NB4 (cell line): ENCODE measurements around the gene ZNF749.

Experiments
- DNase-seq: peaks from one replicate; pipeline ENCODE4 v3.0.0; 2010; ENCODE audit warnings: low read depth
- H3K4me3 ChIP-seq: one replicate; pipeline ENCODE4 v1.5.1; 2011; ENCODE audit warnings: mild to moderate bottlenecking, low read depth, low read length, moderate library complexity
- MYC ChIP-seq: IDR thresholded peaks from 2 replicates; pipeline ENCODE4 v1.6.1; 2011; ENCODE audit warnings: low read depth, low read length
- POLR2A ChIP-seq: IDR thresholded peaks from 2 replicates; pipeline ENCODE4 v1.6.1; 2011; ENCODE audit warnings: mild to moderate bottlenecking; ENCODE audit not compliant: insufficient read length; ENCODE audit errors: extremely low read depth
- TF ChIP-seq, protein P1 (sequence below): IDR thresholded peaks from one replicate; pipeline ENCODE4 v1.5.1; 2012; ENCODE audit warnings: low read depth, low read length
- TF ChIP-seq, protein P2 (sequence below): IDR thresholded peaks from 2 replicates; pipeline ENCODE4 v1.6.1; 2011; ENCODE audit warnings: low read depth, low read length

ZNF749 gene

DNA sequence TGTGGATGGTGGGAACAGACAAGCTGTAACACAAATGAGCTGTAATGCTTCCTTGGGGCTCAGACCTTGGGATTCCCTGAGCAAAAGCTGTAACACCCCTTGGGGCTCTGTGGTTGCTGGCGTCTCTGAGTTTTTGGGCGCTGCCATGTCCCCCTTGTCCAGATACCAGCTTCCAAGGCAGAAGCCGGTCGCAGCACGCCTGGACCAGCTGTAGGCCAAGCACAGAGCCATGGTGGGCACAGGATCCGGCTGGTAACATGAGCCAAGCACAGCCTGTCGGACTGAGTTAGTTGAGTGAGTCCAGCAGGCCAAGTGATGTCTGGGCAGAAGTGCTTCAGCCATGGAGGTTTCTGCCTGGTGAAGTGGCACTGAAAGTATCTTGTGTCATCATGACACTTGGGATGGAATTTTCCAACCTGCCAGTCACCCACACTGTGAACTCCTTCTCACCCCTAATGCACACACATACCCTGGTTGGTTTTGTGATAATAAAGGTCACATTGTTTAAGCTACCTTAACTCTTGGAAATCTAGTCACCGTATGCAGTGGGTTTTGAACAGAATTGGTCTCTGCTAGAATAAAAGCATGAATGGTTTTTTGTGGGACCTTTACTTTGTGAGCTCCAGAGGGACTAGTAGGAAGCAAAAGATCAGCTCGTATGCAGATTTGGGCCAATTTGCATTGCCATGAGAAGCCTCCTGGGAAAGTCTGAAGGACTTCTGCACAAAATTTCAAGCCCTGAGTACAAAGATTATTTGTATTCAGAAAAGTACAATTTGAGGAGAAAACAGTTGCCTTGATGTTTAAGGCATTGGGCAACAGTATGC, 31.2 kb upstream of the ZNF749 start:
- TF ChIP-seq, protein P1, sequence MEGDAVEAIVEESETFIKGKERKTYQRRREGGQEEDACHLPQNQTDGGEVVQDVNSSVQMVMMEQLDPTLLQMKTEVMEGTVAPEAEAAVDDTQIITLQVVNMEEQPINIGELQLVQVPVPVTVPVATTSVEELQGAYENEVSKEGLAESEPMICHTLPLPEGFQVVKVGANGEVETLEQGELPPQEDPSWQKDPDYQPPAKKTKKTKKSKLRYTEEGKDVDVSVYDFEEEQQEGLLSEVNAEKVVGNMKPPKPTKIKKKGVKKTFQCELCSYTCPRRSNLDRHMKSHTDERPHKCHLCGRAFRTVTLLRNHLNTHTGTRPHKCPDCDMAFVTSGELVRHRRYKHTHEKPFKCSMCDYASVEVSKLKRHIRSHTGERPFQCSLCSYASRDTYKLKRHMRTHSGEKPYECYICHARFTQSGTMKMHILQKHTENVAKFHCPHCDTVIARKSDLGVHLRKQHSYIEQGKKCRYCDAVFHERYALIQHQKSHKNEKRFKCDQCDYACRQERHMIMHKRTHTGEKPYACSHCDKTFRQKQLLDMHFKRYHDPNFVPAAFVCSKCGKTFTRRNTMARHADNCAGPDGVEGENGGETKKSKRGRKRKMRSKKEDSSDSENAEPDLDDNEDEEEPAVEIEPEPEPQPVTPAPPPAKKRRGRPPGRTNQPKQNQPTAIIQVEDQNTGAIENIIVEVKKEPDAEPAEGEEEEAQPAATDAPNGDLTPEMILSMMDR: no peak
- TF ChIP-seq, protein P2, sequence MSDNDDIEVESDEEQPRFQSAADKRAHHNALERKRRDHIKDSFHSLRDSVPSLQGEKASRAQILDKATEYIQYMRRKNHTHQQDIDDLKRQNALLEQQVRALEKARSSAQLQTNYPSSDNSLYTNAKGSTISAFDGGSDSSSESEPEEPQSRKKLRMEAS: no peak
- TF ChIP-seq MYC (no peak), POLR2A (no peak)
- no peak for DNase-seq
- no peak overlapping the region for H3K4me3 ChIP-seq

DNA sequence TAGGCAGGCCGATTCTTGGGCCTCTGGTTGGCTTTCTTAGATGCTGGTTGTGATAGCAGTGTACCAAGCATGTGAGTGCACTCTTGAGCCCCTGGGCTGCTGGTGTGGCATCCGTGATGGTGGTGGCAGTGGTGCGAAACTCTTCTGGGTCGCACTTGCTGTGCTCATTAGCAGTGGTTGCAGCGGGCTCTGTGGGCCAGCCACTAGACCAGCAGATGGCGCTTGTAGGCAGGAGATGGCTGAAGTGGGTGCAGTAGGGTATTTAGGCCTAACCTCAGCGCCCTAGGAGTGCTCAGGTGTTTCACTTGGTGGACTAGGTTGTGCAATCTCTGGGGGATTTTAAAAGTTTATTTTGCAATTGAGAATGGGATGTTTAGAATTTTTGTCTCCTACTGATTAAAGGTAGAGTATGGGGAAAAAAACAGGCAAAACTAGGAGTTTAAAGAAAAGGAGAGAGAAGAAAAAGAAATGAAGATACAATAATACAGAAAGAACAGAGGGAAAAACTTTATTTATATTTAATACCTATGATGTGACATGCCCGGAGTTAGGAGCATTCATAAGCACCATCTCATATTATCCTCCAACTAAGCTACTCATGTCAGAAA, 28.5 kb upstream of the ZNF749 start:
- TF ChIP-seq, protein P2: no peak
- TF ChIP-seq, protein P1: peak; percentile 67
- peak; percentile 64 for DNase-seq
- no peak overlapping the region for H3K4me3 ChIP-seq

DNA sequence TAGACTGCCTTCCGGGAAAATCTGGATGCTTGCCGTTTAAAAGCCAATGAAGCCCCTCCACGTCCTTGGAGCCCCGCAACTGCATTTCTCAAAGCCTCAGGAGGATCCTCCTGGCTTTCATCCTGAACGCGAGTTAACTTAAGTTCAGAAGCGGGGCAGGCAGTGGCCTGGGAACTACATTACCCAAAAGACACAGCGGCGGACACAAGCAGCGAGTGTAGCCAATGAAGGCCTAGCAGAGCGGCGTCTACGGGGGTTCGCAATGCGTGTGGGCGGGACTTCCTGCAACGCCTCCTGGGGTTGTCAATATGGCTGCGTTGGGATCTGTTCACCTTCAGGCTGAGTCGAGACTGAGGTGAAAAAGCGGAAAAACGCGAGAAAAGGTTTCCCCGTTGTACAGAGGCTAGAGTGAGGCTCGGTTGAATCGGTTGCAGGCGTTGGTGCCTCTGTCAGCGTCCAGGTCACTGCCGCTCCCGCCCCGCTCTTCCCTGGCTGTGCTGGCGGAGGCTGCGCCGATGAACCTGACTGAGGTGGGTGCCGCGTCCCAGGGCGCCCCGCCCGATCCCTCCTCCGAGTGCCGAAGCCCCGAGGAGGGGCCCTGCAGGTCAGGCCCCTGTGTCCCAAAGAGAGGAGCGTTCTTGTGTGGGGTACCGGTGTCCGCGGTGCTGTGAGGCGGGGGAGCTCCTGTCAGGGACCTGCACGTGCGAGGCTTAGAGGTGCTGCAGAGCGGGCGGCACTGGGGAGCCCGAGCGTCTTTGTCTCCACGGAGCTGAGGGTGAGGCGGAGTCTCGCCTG, 24.1 kb upstream of the ZNF749 start, which contains the start of gene ZNF17:
Gene ZNF17 (plus strand): TSS at position 285 of the 795 bp plus-strand sequence. CDS start 2,455 bp downstream, outside the sequence.
- peak; percentile 92 for DNase-seq
- TF ChIP-seq MYC (peak; percentile 38; the same call in 1 of the 2 replicates), POLR2A (peak; percentile 48)
- TF ChIP-seq, protein P2: no peak; the same call in 1 of the 2 replicates
- TF ChIP-seq, protein P1: no peak
- peak within 1 kb of the TSS; percentile 89 for H3K4me3 ChIP-seq

DNA sequence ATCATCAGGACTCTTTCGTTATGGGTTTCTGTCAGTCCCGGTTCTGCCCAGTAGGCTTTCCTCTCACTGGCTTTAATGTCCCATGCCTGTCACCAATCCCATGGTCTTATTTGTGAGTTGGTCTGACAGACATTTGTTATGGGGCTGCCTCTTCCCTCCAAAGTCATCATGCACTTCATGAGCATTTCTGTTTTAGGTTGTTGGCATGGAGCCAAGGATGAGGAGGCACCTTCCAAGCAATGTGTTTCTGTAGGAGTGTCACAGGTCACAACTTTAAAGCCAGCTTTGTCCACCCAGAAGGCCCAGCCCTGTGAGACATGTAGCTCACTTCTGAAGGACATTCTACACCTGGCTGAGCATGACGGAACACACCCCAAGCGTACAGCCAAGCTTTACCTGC, 15.7 kb upstream of the ZNF749 start:
- H3K4me3 ChIP-seq: no peak overlapping the region
- TF ChIP-seq, protein P1: no peak
- TF ChIP-seq, protein P2: no peak
- no peak for TF ChIP-seq MYC
- TF ChIP-seq POLR2A: no peak
- no peak for DNase-seq

DNA sequence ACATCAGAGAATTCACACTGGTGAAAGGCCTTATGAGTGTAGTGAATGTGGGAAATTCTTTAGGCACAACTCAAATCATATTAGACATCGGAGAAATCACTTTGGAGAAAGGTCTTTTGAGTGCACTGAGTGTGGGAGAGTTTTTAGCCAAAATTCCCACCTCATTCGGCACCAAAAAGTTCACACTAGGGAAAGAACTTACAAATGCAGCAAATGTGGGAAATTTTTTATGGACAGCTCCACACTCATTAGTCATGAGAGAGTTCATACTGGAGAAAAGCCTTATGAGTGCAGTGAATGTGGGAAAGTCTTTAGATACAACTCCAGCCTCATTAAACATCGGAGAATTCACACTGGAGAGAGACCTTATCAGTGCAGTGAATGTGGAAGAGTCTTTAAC, 14.1 kb upstream of the ZNF749 start:
- no peak overlapping the region for H3K4me3 ChIP-seq
- no peak for DNase-seq
- TF ChIP-seq MYC: no peak
- no peak for TF ChIP-seq POLR2A
- TF ChIP-seq, protein P1: no peak
- TF ChIP-seq, protein P2: no peak
